ENCODE measurements around the gene CX3CR1. TPM values are rescaled to one million over a fixed set of nuclear protein-coding genes. Genes with fewer than 3 reads are reported as not detected.

Gene CX3CR1
- total RNA-seq, 1 donor from 2014 or later = 0.32 TPM

- no peaks in the 10 kb centered on the region for H3K36me3 ChIP-seq (ENCODE audit: insufficient read depth, low read length)
- Mint-ChIP-seq H3K36me3 (ENCODE audit: low read depth, unreplicated experiment) (no peaks in the 10 kb centered on the region), H3K4me3 (ENCODE audit: unreplicated experiment) (no peak overlapping the region), H3K4me1 (ENCODE audit: low read depth, unreplicated experiment) (peaks cover 10% of the 10 kb centered on the region), H3K27me3 (ENCODE audit: low read depth, unreplicated experiment) (peaks cover 20% of the 10 kb centered on the region), H3K9me3 (ENCODE audit: unreplicated experiment) (no peaks in the 10 kb centered on the region), H3K27ac (ENCODE audit: unreplicated experiment) (no peak overlapping the region)
- no peak for DNase-seq (ENCODE audit: low read depth)
- no peak overlapping the region for H3K4me3 ChIP-seq (ENCODE audit: insufficient read depth, low read depth, low read length)
- peaks cover 3% of the 10 kb centered on the region for H3K27me3 ChIP-seq (ENCODE audit: insufficient read depth, low read length)
- no peak overlapping the region for H3K4me2 ChIP-seq (ENCODE audit: low read length)
- no peaks in the 10 kb centered on the region for H3K4me1 ChIP-seq (ENCODE audit: insufficient read depth, low read length)
- no peak overlapping the region for H2AFZ ChIP-seq (ENCODE audit: low read depth, low read length)
- no peak overlapping the region for H3K27ac ChIP-seq (ENCODE audit: low read depth, low read length)
- H3K9ac ChIP-seq (ENCODE audit: low read length) = no peak overlapping the region
- no peaks in the 10 kb centered on the region for H4K20me1 ChIP-seq (ENCODE audit: insufficient read depth, low read length)
- H3K79me2 ChIP-seq (ENCODE audit: insufficient read depth, low read length) = no peaks in the 10 kb centered on the region
- no peaks in the 10 kb centered on the region for H3K9me3 ChIP-seq (ENCODE audit: insufficient read depth, low read depth, low read length)
- TF ChIP-seq CTCF (IDR thresholded peaks at IDR 0.05; ENCODE audit: insufficient read depth, low read depth, low read length) (no peak), EZH2 (IDR thresholded peaks at IDR 0.05; ENCODE audit: insufficient read depth, low read length) (no peak)
- no peak for FAIRE-seq
Measured at GRCh38 chr3:39281533-39281932, 1.7 kb upstream of the CX3CR1 start.

- Histone ChIP-seq H3K4me1 (ENCODE audit: insufficient read depth, low read length) (no peaks in the 10 kb centered on the region), H3K27ac (ENCODE audit: low read depth, low read length) (no peak overlapping the region), H3K27me3 (ENCODE audit: insufficient read depth, low read length) (peaks cover 5% of the 10 kb centered on the region), H3K4me3 (ENCODE audit: insufficient read depth, low read depth, low read length) (no peak overlapping the region), H3K4me2 (ENCODE audit: low read length) (no peak overlapping the region), H3K36me3 (ENCODE audit: insufficient read depth, low read length) (no peaks in the 10 kb centered on the region), H3K9me3 (ENCODE audit: insufficient read depth, low read depth, low read length) (no peaks in the 10 kb centered on the region), H2AFZ (ENCODE audit: low read depth, low read length) (no peak overlapping the region), H3K9ac (ENCODE audit: low read length) (no peak overlapping the region), H4K20me1 (ENCODE audit: insufficient read depth, low read length) (no peaks in the 10 kb centered on the region), H3K79me2 (ENCODE audit: insufficient read depth, low read length) (no peaks in the 10 kb centered on the region)
- TF ChIP-seq EZH2 (IDR thresholded peaks at IDR 0.05; ENCODE audit: insufficient read depth, low read length) = no peak
- no peak for TF ChIP-seq CTCF (IDR thresholded peaks at IDR 0.05; ENCODE audit: insufficient read depth, low read depth, low read length)
- FAIRE-seq (no peak), DNase-seq (ENCODE audit: low read depth) (no peak)
- Mint-ChIP-seq H3K36me3 (ENCODE audit: low read depth, unreplicated experiment) (no peaks in the 10 kb centered on the region), H3K27ac (ENCODE audit: unreplicated experiment) (no peak overlapping the region), H3K9me3 (ENCODE audit: unreplicated experiment) (no peaks in the 10 kb centered on the region), H3K4me3 (ENCODE audit: unreplicated experiment) (no peak overlapping the region), H3K4me1 (ENCODE audit: low read depth, unreplicated experiment) (peaks cover 10% of the 10 kb centered on the region), H3K27me3 (ENCODE audit: low read depth, unreplicated experiment) (peaks cover 20% of the 10 kb centered on the region)
Measured at GRCh38 chr3:39280571-39280970, 735 bp upstream of the CX3CR1 start.

- Mint-ChIP-seq H3K27me3 (ENCODE audit: low read depth, unreplicated experiment) (peaks cover 20% of the 10 kb centered on the region), H3K27ac (ENCODE audit: unreplicated experiment) (peak overlapping the region; percentile 7), H3K4me3 (ENCODE audit: unreplicated experiment) (peak overlapping the region; percentile 50), H3K9me3 (ENCODE audit: unreplicated experiment) (no peaks in the 10 kb centered on the region), H3K36me3 (ENCODE audit: low read depth, unreplicated experiment) (no peaks in the 10 kb centered on the region), H3K4me1 (ENCODE audit: low read depth, unreplicated experiment) (peaks cover 10% of the 10 kb centered on the region)
- Histone ChIP-seq H3K79me2 (ENCODE audit: insufficient read depth, low read length) (no peaks in the 10 kb centered on the region), H3K9me3 (ENCODE audit: insufficient read depth, low read depth, low read length) (no peaks in the 10 kb centered on the region), H3K4me2 (ENCODE audit: low read length) (no peak overlapping the region), H3K27ac (ENCODE audit: low read depth, low read length) (no peak overlapping the region), H4K20me1 (ENCODE audit: insufficient read depth, low read length) (no peaks in the 10 kb centered on the region), H3K27me3 (ENCODE audit: insufficient read depth, low read length) (peaks cover 5% of the 10 kb centered on the region), H3K9ac (ENCODE audit: low read length) (no peak overlapping the region), H3K36me3 (ENCODE audit: insufficient read depth, low read length) (no peaks in the 10 kb centered on the region), H3K4me1 (ENCODE audit: insufficient read depth, low read length) (no peaks in the 10 kb centered on the region), H3K4me3 (ENCODE audit: insufficient read depth, low read depth, low read length) (no peak overlapping the region), H2AFZ (ENCODE audit: low read depth, low read length) (no peak overlapping the region)
- FAIRE-seq (no peak), DNase-seq (ENCODE audit: low read depth) (no peak)
- no peak for TF ChIP-seq EZH2 (IDR thresholded peaks at IDR 0.05; ENCODE audit: insufficient read depth, low read length)
- no peak for TF ChIP-seq CTCF (IDR thresholded peaks at IDR 0.05; ENCODE audit: insufficient read depth, low read depth, low read length)
Measured at GRCh38 chr3:39278616-39278935, 1.3 kb downstream of the CX3CR1 start.

All from astrocyte (in vitro differentiated cells and primary cell).